BJ (cell line): ENCODE results near the gene ANKRD13C. TPM values are rescaled to one million over a fixed set of nuclear protein-coding genes. Genes with fewer than 3 reads are reported as not detected.

Experiments used
- CTCF ChIA-PET: fragments of 350-600 bp; formaldehyde crosslinking; extraction: SDS; loops from one replicate; lab custom pipeline; 2021; ENCODE audit warnings: antibody characterized with exemption, inconsistent platforms; lab: Yijun Ruan, JAX
- POLR2A ChIA-PET: fragments of 300-600 bp; sonication (Branson Sonifier 250); formaldehyde crosslinking; extraction: SDS; loops from one replicate; lab custom pipeline; 2021; ENCODE audit warnings: antibody characterized with exemption; lab: Charles Lee
- DNase-seq: peaks from one replicate; pipeline ENCODE4 v3.0.0-alpha.2; 2011; ENCODE audit warnings: low read depth
- H3K27me3 ChIP-seq: 2 replicates; pipeline ENCODE4 v1.6.0; 2011; ENCODE audit warnings: low read length; ENCODE audit not compliant: control insufficient read depth, insufficient read depth
- H3K36me3 ChIP-seq: 2 replicates; pipeline ENCODE4 v1.5.1; 2011; ENCODE audit warnings: low read length; ENCODE audit not compliant: control insufficient read depth, insufficient read depth
- H3K4me3 ChIP-seq: 2 replicates; pipeline ENCODE4 v1.5.1; 2011; ENCODE audit warnings: low read depth, mild to moderate bottlenecking, control low read depth, low read length
- CTCF ChIP-seq: IDR thresholded peaks from 2 replicates; pipeline ENCODE4 v1.5.1; 2011; ENCODE audit warnings: low read depth, mild to moderate bottlenecking, control low read depth, inconsistent platforms, low read length, moderate library complexity; ENCODE audit not compliant: insufficient read depth
- polyA plus RNA-seq: library from polyadenylated mRNA; depleted of rRNA; stranded (reverse); fragments of >200 nt; gene quantifications from 2 replicates; pipeline ENCODE4 v1.2.3, GENCODE V29; 2011

ANKRD13C gene
- polyA plus RNA-seq, 1 experiment = 7.8 TPM

- Histone ChIP-seq H3K27me3 (no peaks in the 10 kb centered on the region), H3K36me3 (peaks cover 3% of the 10 kb centered on the region; the same call in 1 of the 2 replicates), H3K4me3 (peak overlapping the region; percentile 54)
- DNase-seq = no peak
- ChIA-PET CTCF (no interaction called here), POLR2A (no interaction called here)
- TF ChIP-seq CTCF = no peak
These were observed 131.7 kb downstream of the ANKRD13C start for GRCh38 chr1:70222716-70223235.

GRCh38 chr1:70221238-70222121 lies 133.0 kb downstream of the ANKRD13C start, which contains the start of gene SRSF11:
Gene SRSF11, plus strand, starts transcription at chr1:70221380. Its CDS starts 257 bp downstream, at chr1:70221637.
- POLR2A ChIA-PET = interaction anchor here (0.6 kb wide), 1 partner anchor 12 kb away, joined by 5 read pairs; no protein-coding TSS in a partner anchor
- 0 out of 2 replicates have a peak, but pooled peaks have one; percentile 8 for TF ChIP-seq CTCF
- Histone ChIP-seq H3K36me3 (peaks cover 3% of the 10 kb centered on the region; the same call in 1 of the 2 replicates), H3K27me3 (no peaks in the 10 kb centered on the region), H3K4me3 (peak within 1 kb of the TSS; percentile 54)
- peak; percentile 38 for DNase-seq
- CTCF ChIA-PET = interaction anchor here (0.6 to 1.3 kb wide), 3 partner anchors 10 to 93 kb away, joined by 3 to 5 read pairs (median 3); no protein-coding TSS in a partner anchor

- ChIA-PET POLR2A (interaction anchor here (0.6 kb wide), 1 partner anchor 13 kb away, joined by 5 read pairs; no protein-coding TSS in a partner anchor), CTCF (interaction anchor here (0.6 to 1.3 kb wide), 2 partner anchors 12 to 94 kb away, joined by 3 to 5 read pairs; no protein-coding TSS in a partner anchor)
- DNase-seq = no peak
- no peak for TF ChIP-seq CTCF
- Histone ChIP-seq H3K27me3 (no peaks in the 10 kb centered on the region), H3K4me3 (peak overlapping the region; percentile 54), H3K36me3 (peaks cover 3% of the 10 kb centered on the region; the same call in 1 of the 2 replicates)
These were observed 133.8 kb downstream of the ANKRD13C start for GRCh38 chr1:70220517-70221237.

- POLR2A ChIA-PET = no interaction called here
- Histone ChIP-seq H3K27me3 (no peaks in the 10 kb centered on the region), H3K36me3 (peaks cover 3% of the 10 kb centered on the region; the same call in 1 of the 2 replicates), H3K4me3 (no peak overlapping the region)
- DNase-seq = no peak
- CTCF ChIA-PET = no interaction called here
- TF ChIP-seq CTCF = no peak
These were observed 134.5 kb downstream of the ANKRD13C start for GRCh38 chr1:70220015-70220414.
